IMR-90 (cell line): ENCODE data around the gene CUX1. TPM values are rescaled to one million over a fixed set of nuclear protein-coding genes. Genes with fewer than 3 reads are reported as not detected.

ENCODE experiments used
- ATAC-seq: fragments of 200-7000 bp; cut with Tn5 transposase; 2 replicates; pipeline ENCODE4 v1.9.1; 2020; ENCODE audit warnings: low read depth, mild to moderate bottlenecking, moderate library complexity
- BruUV-seq: library from RNA; stranded (reverse); fragments of 400-500 nt; replicated peaks from 2 replicates; lab custom pipeline; 2021; lab: Mats Ljungman, UMichigan
- CTCF ChIA-PET: fragments of 300-600 bp; formaldehyde crosslinking; extraction: SDS; loops from one replicate; lab custom pipeline; 2021; ENCODE audit warnings: antibody characterized with exemption; lab: Yijun Ruan, JAX
- POLR2A ChIA-PET: fragments of 300-600 bp; sonication (Branson Sonifier 250); formaldehyde crosslinking; loops from one replicate; lab custom pipeline; 2022; ENCODE audit warnings: antibody characterized with exemption; ENCODE audit not compliant: unreplicated experiment; lab: Charles Lee
- DNase-seq: peaks from one replicate; pipeline ENCODE4 v3.0.0; 2013
- H2AFZ ChIP-seq: replicated peaks from 2 replicates; pipeline ENCODE3; 2013; ENCODE audit warnings: low read length, mild to moderate bottlenecking; ENCODE audit not compliant: poor library complexity
- H2AK5ac ChIP-seq: 2 replicates; pipeline ENCODE4 v1.6.1; 2013; ENCODE audit warnings: low read depth, low read length, inconsistent platforms
- H2AK9ac ChIP-seq: replicated peaks from 2 replicates; pipeline ENCODE3; 2013; ENCODE audit warnings: mild to moderate bottlenecking, low read depth, low read length, moderate library complexity; ENCODE audit not compliant: poor library complexity
- H2BK120ac ChIP-seq: 2 replicates; pipeline ENCODE4 v1.6.1; 2013; ENCODE audit warnings: low read depth, low read length, inconsistent platforms
- H2BK15ac ChIP-seq: 3 replicates; pipeline ENCODE4 v1.6.1; 2013; ENCODE audit warnings: low read depth, low read length, inconsistent platforms
- H2BK20ac ChIP-seq: 2 replicates; pipeline ENCODE4 v1.6.1; 2013; ENCODE audit warnings: low read depth, mild to moderate bottlenecking, inconsistent platforms, low read length, moderate library complexity
- H2BK5ac ChIP-seq: 2 replicates; pipeline ENCODE4 v1.6.1; 2013; ENCODE audit warnings: mild to moderate bottlenecking, low read depth, low read length, inconsistent platforms; ENCODE audit not compliant: poor library complexity, severe bottlenecking
- H3K14ac ChIP-seq: replicated peaks from 2 replicates; pipeline ENCODE4 v1.6.1; 2013; ENCODE audit warnings: low read depth, low read length, inconsistent platforms
- H3K18ac ChIP-seq: 2 replicates; pipeline ENCODE4 v1.6.1; 2013; ENCODE audit warnings: low read depth, low read length, control low read depth
- H3K23ac ChIP-seq: 2 replicates; pipeline ENCODE4 v1.6.1; 2013; ENCODE audit warnings: low read depth, low read length, inconsistent platforms
- H3K27ac ChIP-seq: 2 replicates; pipeline ENCODE4 v1.5.1; 2013; ENCODE audit warnings: mild to moderate bottlenecking, control low read depth, low read length; ENCODE audit not compliant: insufficient read depth
- H3K27me3 ChIP-seq: 2 replicates; pipeline ENCODE4 v1.6.1; 2013; ENCODE audit warnings: low read length; ENCODE audit not compliant: control insufficient read depth, insufficient read depth
- H3K36me3 ChIP-seq: 2 replicates; pipeline ENCODE4 v1.6.1; 2013; ENCODE audit warnings: low read length, mixed read lengths; ENCODE audit not compliant: control insufficient read depth, insufficient read depth
- H3K4ac ChIP-seq: 2 replicates; pipeline ENCODE4 v1.6.1; 2013; ENCODE audit warnings: low read depth, low read length, inconsistent platforms
- H3K4me1 ChIP-seq: 2 replicates; pipeline ENCODE4 v1.6.1; 2013; ENCODE audit warnings: low read length, mixed read lengths; ENCODE audit not compliant: control insufficient read depth, insufficient read depth
- H3K4me2 ChIP-seq: 2 replicates; pipeline ENCODE4 v1.6.1; 2013; ENCODE audit warnings: low read depth, mild to moderate bottlenecking, control low read depth, low read length, moderate library complexity
- H3K4me3 ChIP-seq: 2 replicates; pipeline ENCODE4 v1.5.1; 2013; ENCODE audit warnings: low read depth, mild to moderate bottlenecking, control low read depth, low read length, moderate library complexity; ENCODE audit not compliant: insufficient read depth
- H3K56ac ChIP-seq: 2 replicates; pipeline ENCODE4 v1.6.1; 2013; ENCODE audit warnings: low read length, inconsistent platforms; ENCODE audit not compliant: insufficient read depth; ENCODE audit errors: extremely low read depth
- H3K79me1 ChIP-seq, 2 experiments: 2 replicates each; pipeline ENCODE4 v1.6.1; 2013; ENCODE audit warnings: low read length in 2 of 2, inconsistent platforms in 1 of 2, low read depth in 1 of 2
- H3K9ac ChIP-seq: 2 replicates; pipeline ENCODE4 v1.6.1; 2013; ENCODE audit warnings: low read depth, low read length, control low read depth
- H3K9me1 ChIP-seq: 2 replicates; pipeline ENCODE4 v1.6.1; 2013; ENCODE audit warnings: low read length, inconsistent platforms; ENCODE audit not compliant: insufficient read depth
- H3K9me3 ChIP-seq: 2 replicates; pipeline ENCODE4 v1.6.1; 2013; ENCODE audit warnings: low read length; ENCODE audit not compliant: control insufficient read depth, insufficient read depth
- H4K20me1 ChIP-seq: 2 replicates; pipeline ENCODE4 v1.6.1; 2013; ENCODE audit warnings: low read length, inconsistent platforms; ENCODE audit not compliant: insufficient read depth
- H4K5ac ChIP-seq: 2 replicates; pipeline ENCODE4 v1.6.1; 2013; ENCODE audit warnings: mild to moderate bottlenecking, low read depth, low read length, control low read depth
- H4K8ac ChIP-seq, 2 experiments: 2 replicates each; pipeline ENCODE4 v1.6.1; 2013; ENCODE audit warnings: low read depth in 2 of 2, low read length in 2 of 2, control low read depth in 1 of 2, inconsistent platforms in 1 of 2
- H4K91ac ChIP-seq: 2 replicates; pipeline ENCODE4 v1.6.1; 2013; ENCODE audit warnings: low read depth, low read length, inconsistent platforms; ENCODE audit not compliant: insufficient read depth
- BHLHE40 ChIP-seq: fragments of 150-350 bp; IDR thresholded peaks from 2 replicates; pipeline ENCODE4 v1.6.1; 2016; ENCODE audit warnings: mild to moderate bottlenecking, low read depth, low read length
- CEBPB ChIP-seq: IDR thresholded peaks from 2 replicates; pipeline ENCODE4 v1.6.1; 2012; ENCODE audit warnings: low read depth, low read length, improper control_type of control experiment
- CHD1 ChIP-seq: IDR thresholded peaks from 2 replicates; pipeline ENCODE4 v1.6.1; 2012; ENCODE audit warnings: low read depth, low read length, improper control_type of control experiment
- FOS ChIP-seq: fragments of 150-350 bp; IDR thresholded peaks from 2 replicates; pipeline ENCODE4 v1.6.1; 2016; ENCODE audit warnings: low read depth, low read length
- MAZ ChIP-seq: IDR thresholded peaks from 2 replicates; pipeline ENCODE4 v1.6.1; 2012; ENCODE audit warnings: low read depth, mild to moderate bottlenecking, low read length, improper control_type of control experiment, moderate library complexity, borderline replicate concordance
- MXI1 ChIP-seq: IDR thresholded peaks from 2 replicates; pipeline ENCODE4 v1.6.1; 2012; ENCODE audit warnings: low read depth, mild to moderate bottlenecking, low read length, moderate library complexity, borderline replicate concordance
- NFE2L2 ChIP-seq: fragments of 150-350 bp; IDR thresholded peaks from 2 replicates; pipeline ENCODE4 v1.6.1; 2016; ENCODE audit warnings: low read depth, mild to moderate bottlenecking, low read length
- POLR2A ChIP-seq: IDR thresholded peaks from 2 replicates; pipeline ENCODE4 v1.6.1; 2012; ENCODE audit warnings: mild to moderate bottlenecking, low read depth, low read length
- RAD21 ChIP-seq: IDR thresholded peaks from 2 replicates; pipeline ENCODE4 v1.6.1; 2012; ENCODE audit warnings: low read length, improper control_type of control experiment
- RCOR1 ChIP-seq: IDR thresholded peaks from 2 replicates; pipeline ENCODE4 v1.6.1; 2012; ENCODE audit warnings: mild to moderate bottlenecking, low read length, improper control_type of control experiment; ENCODE audit not compliant: insufficient replicate concordance
- RFX5 ChIP-seq: IDR thresholded peaks from 2 replicates; pipeline ENCODE4 v1.8.0; 2012; ENCODE audit warnings: low read depth, mild to moderate bottlenecking, low read length, moderate library complexity
- SMC3 ChIP-seq: fragments of 150-350 bp; IDR thresholded peaks from 2 replicates; pipeline ENCODE4 v1.6.1; 2016; ENCODE audit warnings: low read depth, mild to moderate bottlenecking, antibody characterized with exemption, low read length, moderate library complexity
- WGBS, 2 experiments: methylation state at CpG; one replicate each; pipeline versions ENCODE4 v1.1.5 to v1.1.7; 2013; ENCODE audit warnings: missing lambda C conversion rate in 2 of 2; ENCODE audit not compliant: insufficient read length in 1 of 2; ENCODE audit errors: extremely low coverage in 2 of 2; 5-methylcytosine and 5-hydroxymethylcytosine counted together
- dilution Hi-C: fragments of 300-500 bp; cut with HindIII; formaldehyde crosslinking; loops from one replicate; pipeline ENCODE4 v1.14.3; 2018; ENCODE audit warnings: low sequenced_read_pairs; ENCODE audit not compliant: unreplicated experiment
- in situ Hi-C: fragments of 300-500 bp; cut with MboI; formaldehyde crosslinking; loops from 3 replicates; pipeline ENCODE4 v1.14.3; 2019; ENCODE audit warnings: low sequenced_read_pairs, inconsistent platforms, mixed read lengths
- intact Hi-C: fragments of 100-400 bp; cut with micrococcal nuclease; formaldehyde crosslinking; loops from 2 replicates; pipeline ENCODE4 v1.10.0; 2022
- polyA plus RNA-seq, 3 experiments: library from polyadenylated mRNA; depleted of rRNA; stranded (reverse); fragments of >200 nt; gene quantifications; 2 replicates each; pipeline ENCODE4 v1.2.3, GENCODE V29; 2012; ENCODE audit warnings: low replicate concordance in 1 of 3
- total RNA-seq: library from RNA; depleted of rRNA; stranded (reverse); fragments of >200 nt; gene quantifications from 2 replicates; pipeline ENCODE4 v1.2.3, GENCODE V29; 2012
- TF ChIP-seq, protein P1 (sequence below): fragments of 150-350 bp; IDR thresholded peaks from 2 replicates; pipeline ENCODE4 v1.6.1; 2017; ENCODE audit warnings: mild to moderate bottlenecking, antibody characterized with exemption, low read length, low read depth
- TF ChIP-seq, protein P2 (sequence below): conservative IDR thresholded peaks from 2 replicates; pipeline ENCODE4 v1.5.1; 2012; ENCODE audit warnings: mild to moderate bottlenecking, low read depth, low read length, improper control_type of control experiment
- TF ChIP-seq, protein P3 (sequence below): fragments of 150-350 bp; IDR thresholded peaks from 2 replicates; pipeline ENCODE4 v1.6.1; 2016; ENCODE audit warnings: low read depth, mild to moderate bottlenecking, low read length, moderate library complexity, borderline replicate concordance

CUX1 gene
- total and polyA plus RNA-seq, 2 of the 4 experiments (the other 2 are of a cell fraction) = 19.7 to 46.4 TPM

DNA sequence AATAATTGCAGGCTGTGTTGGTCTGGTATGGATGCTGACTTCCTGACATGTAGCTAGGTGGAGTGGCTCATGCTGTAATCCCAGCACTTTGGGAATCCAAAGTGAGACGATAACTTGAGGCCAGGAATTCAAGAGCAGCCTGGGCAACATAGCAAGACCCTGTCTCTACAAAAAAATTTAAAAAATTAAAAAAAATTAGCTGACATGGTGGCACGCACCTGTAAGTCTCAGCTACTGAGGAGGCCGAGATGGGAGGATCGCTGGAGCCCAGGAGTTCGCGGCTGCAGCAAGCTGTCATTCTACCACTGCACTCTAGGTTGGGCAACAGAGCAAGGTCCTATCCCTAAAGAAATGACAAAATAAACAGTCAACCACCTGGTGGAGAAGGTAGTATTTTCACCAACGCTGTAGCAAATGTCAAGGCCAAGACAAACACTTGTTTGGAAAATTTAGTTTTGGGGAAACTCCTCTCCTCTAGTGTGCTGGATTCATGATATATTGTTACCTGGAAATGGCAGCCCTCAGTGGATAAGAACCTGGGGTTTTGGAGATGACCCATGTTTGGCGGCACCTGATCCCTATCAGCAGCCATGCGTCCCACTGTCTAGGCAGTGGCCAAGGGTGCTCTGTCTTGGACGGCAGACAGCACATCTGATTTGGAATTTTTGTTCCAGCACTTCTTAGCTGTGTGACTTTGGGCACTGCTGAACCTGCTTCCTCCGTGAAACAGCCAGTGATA is 29.5 kb downstream of the CUX1 start:
- Histone ChIP-seq H3K4me1 (no peaks in the 10 kb centered on the region), H2BK15ac (no peak overlapping the region), H4K20me1 (peaks cover 56% of the 10 kb centered on the region), H3K9me1 (0 out of 2 replicates have a peak, but pooled peaks cover 3% of the 10 kb centered on the region), H2BK20ac (no peak overlapping the region), H2AK9ac (no peak overlapping the region), H4K8ac (no peak overlapping the region), H3K4ac (no peak overlapping the region), H4K5ac (no peak overlapping the region), H3K36me3 (0 out of 2 replicates have a peak, but pooled peaks cover 3% of the 10 kb centered on the region), H3K4me2 (no peak overlapping the region), H3K27ac (no peak overlapping the region), H3K4me3 (no peak overlapping the region), H2BK5ac (no peak overlapping the region), H3K9me3 (peaks cover 20% of the 10 kb centered on the region), H3K23ac (no peak overlapping the region), H2BK120ac (no peak overlapping the region), H2AK5ac (no peak overlapping the region), H2AFZ (no peak overlapping the region), H3K79me1 (peaks cover 36 to 80% of the 10 kb centered on the region in 2 experiments), H3K27me3 (no peaks in the 10 kb centered on the region), H3K56ac (no peak overlapping the region), H4K91ac (no peak overlapping the region), H3K9ac (no peak overlapping the region), H3K14ac (no peak overlapping the region), H3K18ac (no peak overlapping the region)
- 100% methylated on average over 2 of the region's 11 CpGs; no CpG with 5 or more reads in 1 of the 2 experiments for WGBS, 2 experiments
- ChIA-PET POLR2A (no interaction called here), CTCF (no interaction called here)
- ATAC-seq (no peak), DNase-seq (no peak)
- BruUV-seq = no TSS peak
- in situ Hi-C loops = no loop called here
- no peak for TF ChIP-seq RCOR1
- TF ChIP-seq, protein P1, sequence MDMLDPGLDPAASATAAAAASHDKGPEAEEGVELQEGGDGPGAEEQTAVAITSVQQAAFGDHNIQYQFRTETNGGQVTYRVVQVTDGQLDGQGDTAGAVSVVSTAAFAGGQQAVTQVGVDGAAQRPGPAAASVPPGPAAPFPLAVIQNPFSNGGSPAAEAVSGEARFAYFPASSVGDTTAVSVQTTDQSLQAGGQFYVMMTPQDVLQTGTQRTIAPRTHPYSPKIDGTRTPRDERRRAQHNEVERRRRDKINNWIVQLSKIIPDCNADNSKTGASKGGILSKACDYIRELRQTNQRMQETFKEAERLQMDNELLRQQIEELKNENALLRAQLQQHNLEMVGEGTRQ = no peak
- TF ChIP-seq, protein P2, sequence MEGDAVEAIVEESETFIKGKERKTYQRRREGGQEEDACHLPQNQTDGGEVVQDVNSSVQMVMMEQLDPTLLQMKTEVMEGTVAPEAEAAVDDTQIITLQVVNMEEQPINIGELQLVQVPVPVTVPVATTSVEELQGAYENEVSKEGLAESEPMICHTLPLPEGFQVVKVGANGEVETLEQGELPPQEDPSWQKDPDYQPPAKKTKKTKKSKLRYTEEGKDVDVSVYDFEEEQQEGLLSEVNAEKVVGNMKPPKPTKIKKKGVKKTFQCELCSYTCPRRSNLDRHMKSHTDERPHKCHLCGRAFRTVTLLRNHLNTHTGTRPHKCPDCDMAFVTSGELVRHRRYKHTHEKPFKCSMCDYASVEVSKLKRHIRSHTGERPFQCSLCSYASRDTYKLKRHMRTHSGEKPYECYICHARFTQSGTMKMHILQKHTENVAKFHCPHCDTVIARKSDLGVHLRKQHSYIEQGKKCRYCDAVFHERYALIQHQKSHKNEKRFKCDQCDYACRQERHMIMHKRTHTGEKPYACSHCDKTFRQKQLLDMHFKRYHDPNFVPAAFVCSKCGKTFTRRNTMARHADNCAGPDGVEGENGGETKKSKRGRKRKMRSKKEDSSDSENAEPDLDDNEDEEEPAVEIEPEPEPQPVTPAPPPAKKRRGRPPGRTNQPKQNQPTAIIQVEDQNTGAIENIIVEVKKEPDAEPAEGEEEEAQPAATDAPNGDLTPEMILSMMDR = no peak
- no peak for TF ChIP-seq NFE2L2
- TF ChIP-seq POLR2A = no peak
- TF ChIP-seq RFX5 = no peak
- no peak for TF ChIP-seq CHD1
- TF ChIP-seq, protein P3, sequence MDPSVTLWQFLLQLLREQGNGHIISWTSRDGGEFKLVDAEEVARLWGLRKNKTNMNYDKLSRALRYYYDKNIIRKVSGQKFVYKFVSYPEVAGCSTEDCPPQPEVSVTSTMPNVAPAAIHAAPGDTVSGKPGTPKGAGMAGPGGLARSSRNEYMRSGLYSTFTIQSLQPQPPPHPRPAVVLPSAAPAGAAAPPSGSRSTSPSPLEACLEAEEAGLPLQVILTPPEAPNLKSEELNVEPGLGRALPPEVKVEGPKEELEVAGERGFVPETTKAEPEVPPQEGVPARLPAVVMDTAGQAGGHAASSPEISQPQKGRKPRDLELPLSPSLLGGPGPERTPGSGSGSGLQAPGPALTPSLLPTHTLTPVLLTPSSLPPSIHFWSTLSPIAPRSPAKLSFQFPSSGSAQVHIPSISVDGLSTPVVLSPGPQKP = no peak
- TF ChIP-seq BHLHE40 = no peak
- no peak for TF ChIP-seq MAZ
- TF ChIP-seq MXI1 = no peak
- no peak for TF ChIP-seq RAD21
- TF ChIP-seq FOS = no peak
- TF ChIP-seq CEBPB = no peak
- TF ChIP-seq SMC3 = no peak
- dilution Hi-C loops = no loop called here
- intact Hi-C loops = no loop called here
